ENCODE data around the gene BTBD10. TPM values are rescaled to one million over a fixed set of nuclear protein-coding genes. Genes with fewer than 3 reads are reported as not detected.

BTBD10 gene
- total and polyA plus RNA-seq, 9 donors = 21.4 to 39.5 (median 22.9) TPM

DNA sequence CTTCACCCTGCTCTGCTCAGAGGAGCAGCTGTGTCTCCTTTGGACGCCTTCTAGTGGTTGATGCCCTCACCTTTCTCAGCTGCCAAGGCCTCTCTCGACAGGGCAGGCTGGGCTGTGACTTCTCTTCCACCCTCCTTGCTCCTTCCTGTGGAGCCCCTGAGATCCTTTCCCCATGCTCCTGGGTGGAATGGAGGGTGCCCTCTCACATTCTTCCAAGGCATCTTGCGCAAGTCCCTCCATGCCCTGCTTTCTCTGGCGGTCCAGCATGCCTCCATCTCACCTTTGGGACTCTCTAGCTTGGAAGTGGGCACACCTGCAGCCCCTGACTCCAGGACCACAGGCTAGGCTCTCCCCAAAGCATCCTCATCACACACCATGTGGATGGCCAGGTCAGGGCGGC is 116.6 kb downstream of the BTBD10 start:
- Histone ChIP-seq H3K4me1 (ENCODE audit: control insufficient read depth, insufficient read depth, low read length) (no peaks in the 10 kb centered on the region), H3K4me3 (ENCODE audit: low read length) (no peak overlapping the region), H3K9me3 (replicated peaks; ENCODE audit: control insufficient read depth, low read depth, low read length) (no peaks in the 10 kb centered on the region), H3K27ac (ENCODE audit: low read length) (no peak overlapping the region), H3K36me3 (ENCODE audit: control insufficient read depth, insufficient read depth, low read length) (no peaks in the 10 kb centered on the region), H3K27me3 (ENCODE audit: control insufficient read depth, insufficient read depth, low read length) (peaks cover 2% of the 10 kb centered on the region)
- WGBS (ENCODE audit: insufficient coverage) = no CpG with 5 or more reads among the region's 5 CpGs
- no peak for DNase-seq

DNA sequence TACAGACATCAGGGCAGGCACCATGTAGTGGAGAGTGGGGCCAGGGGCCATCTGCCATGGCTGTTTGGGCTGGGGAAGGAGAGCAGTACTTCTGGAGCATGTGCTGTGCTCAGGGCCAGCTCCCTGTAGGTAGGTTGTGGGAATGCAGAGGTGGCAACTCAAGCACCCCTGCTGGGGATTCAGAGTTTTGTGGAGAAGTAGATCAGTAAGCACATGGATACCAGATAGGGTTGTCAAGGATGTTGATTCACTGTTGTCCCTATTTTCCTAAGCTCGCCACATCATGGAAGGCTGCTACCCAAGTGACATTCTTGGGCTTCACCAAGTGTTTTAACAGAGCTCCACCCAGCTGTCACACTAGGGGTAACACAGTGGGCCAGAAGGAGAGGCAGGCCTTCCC is 118.2 kb downstream of the BTBD10 start:
- WGBS (ENCODE audit: insufficient coverage) = 100% methylated on average over 1 of the region's 1 CpG
- no peak for DNase-seq
- H3K9me3 ChIP-seq (replicated peaks; ENCODE audit: control insufficient read depth, low read depth, low read length) = no peaks in the 10 kb centered on the region
- H3K36me3 ChIP-seq (ENCODE audit: control insufficient read depth, insufficient read depth, low read length) = no peaks in the 10 kb centered on the region
- H3K4me3 ChIP-seq (ENCODE audit: low read length) = no peak overlapping the region
- H3K27ac ChIP-seq (ENCODE audit: low read length) = no peak overlapping the region
- H3K4me1 ChIP-seq (ENCODE audit: control insufficient read depth, insufficient read depth, low read length) = no peaks in the 10 kb centered on the region
- peaks cover 2% of the 10 kb centered on the region for H3K27me3 ChIP-seq (ENCODE audit: control insufficient read depth, insufficient read depth, low read length)

DNA sequence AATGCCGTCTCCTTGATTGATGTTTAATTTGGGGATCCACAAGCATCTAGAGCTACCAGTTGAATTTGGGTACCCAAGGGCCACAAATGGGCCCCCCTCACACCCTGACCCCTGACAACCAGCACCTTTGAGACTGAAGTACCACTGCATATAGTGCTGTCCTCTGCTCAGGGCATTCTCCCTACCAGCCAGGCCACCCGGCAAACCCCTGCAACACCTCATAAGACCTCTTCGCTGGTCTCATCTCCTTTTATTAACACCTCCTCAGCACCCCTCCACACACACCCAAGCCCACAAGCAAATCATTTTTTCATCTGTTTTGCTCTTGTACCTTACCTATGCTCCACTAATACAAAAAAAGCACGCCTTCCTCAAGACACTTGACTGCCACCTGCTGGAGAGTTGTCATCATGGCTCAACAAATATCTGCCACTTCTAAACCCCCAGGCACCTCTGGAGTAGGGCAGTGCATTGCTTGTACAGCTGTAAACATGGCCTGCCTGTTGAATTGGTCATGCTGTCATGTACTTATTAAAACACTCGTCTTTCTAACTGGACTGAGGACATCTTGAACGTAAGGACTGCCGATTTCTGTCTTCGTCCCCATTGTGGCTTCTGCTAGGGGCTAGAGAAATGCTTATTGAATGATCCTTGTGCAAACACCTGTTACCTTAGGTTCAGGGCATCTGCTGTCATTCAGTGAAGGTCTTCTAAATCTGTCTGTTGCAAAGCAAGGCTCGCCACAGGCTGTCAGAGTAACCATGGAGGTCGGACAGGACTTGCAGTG is 118.9 kb downstream of the BTBD10 start:
- H3K27me3 ChIP-seq (ENCODE audit: control insufficient read depth, insufficient read depth, low read length) = peaks cover 2% of the 10 kb centered on the region
- H3K27ac ChIP-seq (ENCODE audit: low read length) = no peak overlapping the region
- H3K9me3 ChIP-seq (replicated peaks; ENCODE audit: control insufficient read depth, low read depth, low read length) = no peaks in the 10 kb centered on the region
- DNase-seq = peak; percentile 81
- H3K4me1 ChIP-seq (ENCODE audit: control insufficient read depth, insufficient read depth, low read length) = no peaks in the 10 kb centered on the region
- H3K36me3 ChIP-seq (ENCODE audit: control insufficient read depth, insufficient read depth, low read length) = no peaks in the 10 kb centered on the region
- 53% methylated on average over 8 of the region's 10 CpGs for WGBS (ENCODE audit: insufficient coverage)
- no peak overlapping the region for H3K4me3 ChIP-seq (ENCODE audit: low read length)

DNA sequence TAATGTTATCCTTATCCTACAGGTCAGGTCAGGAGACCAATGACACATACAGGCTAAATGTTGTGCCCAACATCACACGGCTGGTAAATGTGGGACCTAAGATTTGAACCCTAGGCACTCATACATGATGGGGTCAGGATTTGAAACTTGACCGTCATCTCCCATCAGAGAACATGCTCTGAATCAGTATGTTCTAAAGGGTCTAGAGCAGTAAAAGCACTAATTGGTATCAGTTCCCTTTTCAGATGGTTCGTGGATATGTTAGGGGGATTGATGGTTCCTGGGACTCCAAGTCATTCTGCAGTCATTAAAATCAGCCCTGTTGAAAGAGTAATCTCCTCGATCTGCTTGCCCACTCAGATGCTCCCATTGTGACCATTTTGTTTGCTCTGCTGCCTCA is 120.0 kb downstream of the BTBD10 start:
- WGBS (ENCODE audit: insufficient coverage) = 88% methylated on average over 4 of the region's 4 CpGs
- Histone ChIP-seq H3K36me3 (ENCODE audit: control insufficient read depth, insufficient read depth, low read length) (no peaks in the 10 kb centered on the region), H3K4me1 (ENCODE audit: control insufficient read depth, insufficient read depth, low read length) (peaks cover 3% of the 10 kb centered on the region), H3K9me3 (replicated peaks; ENCODE audit: control insufficient read depth, low read depth, low read length) (no peaks in the 10 kb centered on the region), H3K27me3 (ENCODE audit: control insufficient read depth, insufficient read depth, low read length) (peaks cover 2% of the 10 kb centered on the region), H3K27ac (ENCODE audit: low read length) (no peak overlapping the region), H3K4me3 (ENCODE audit: low read length) (no peak overlapping the region)
- DNase-seq = no peak

DNA sequence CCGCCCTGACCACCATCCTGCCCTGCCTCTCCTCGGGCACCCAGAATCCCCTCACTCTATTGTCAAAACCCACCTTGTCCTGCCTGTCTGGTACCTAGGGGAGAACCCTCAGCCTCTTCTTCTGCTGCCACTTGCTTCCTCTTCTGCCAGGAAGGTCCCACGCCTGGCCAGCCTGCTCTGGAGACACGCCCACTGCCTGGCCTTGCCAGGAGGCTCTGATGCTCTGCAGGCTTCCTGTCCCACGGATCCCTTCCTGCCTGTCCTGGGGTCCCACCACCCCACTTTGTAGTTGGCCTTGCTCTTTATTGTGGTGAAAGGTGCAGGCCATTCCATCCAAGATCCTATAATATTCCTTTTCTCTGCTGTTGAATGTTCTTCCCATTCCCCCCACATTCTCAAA is 122.0 kb downstream of the BTBD10 start:
- no peak for DNase-seq
- Histone ChIP-seq H3K36me3 (ENCODE audit: control insufficient read depth, insufficient read depth, low read length) (no peaks in the 10 kb centered on the region), H3K27ac (ENCODE audit: low read length) (no peak overlapping the region), H3K9me3 (replicated peaks; ENCODE audit: control insufficient read depth, low read depth, low read length) (no peaks in the 10 kb centered on the region), H3K27me3 (ENCODE audit: control insufficient read depth, insufficient read depth, low read length) (no peaks in the 10 kb centered on the region), H3K4me3 (ENCODE audit: low read length) (no peak overlapping the region), H3K4me1 (ENCODE audit: control insufficient read depth, insufficient read depth, low read length) (peaks cover 3% of the 10 kb centered on the region)
- WGBS (ENCODE audit: insufficient coverage) = 57% methylated on average over 3 of the region's 5 CpGs

DNA sequence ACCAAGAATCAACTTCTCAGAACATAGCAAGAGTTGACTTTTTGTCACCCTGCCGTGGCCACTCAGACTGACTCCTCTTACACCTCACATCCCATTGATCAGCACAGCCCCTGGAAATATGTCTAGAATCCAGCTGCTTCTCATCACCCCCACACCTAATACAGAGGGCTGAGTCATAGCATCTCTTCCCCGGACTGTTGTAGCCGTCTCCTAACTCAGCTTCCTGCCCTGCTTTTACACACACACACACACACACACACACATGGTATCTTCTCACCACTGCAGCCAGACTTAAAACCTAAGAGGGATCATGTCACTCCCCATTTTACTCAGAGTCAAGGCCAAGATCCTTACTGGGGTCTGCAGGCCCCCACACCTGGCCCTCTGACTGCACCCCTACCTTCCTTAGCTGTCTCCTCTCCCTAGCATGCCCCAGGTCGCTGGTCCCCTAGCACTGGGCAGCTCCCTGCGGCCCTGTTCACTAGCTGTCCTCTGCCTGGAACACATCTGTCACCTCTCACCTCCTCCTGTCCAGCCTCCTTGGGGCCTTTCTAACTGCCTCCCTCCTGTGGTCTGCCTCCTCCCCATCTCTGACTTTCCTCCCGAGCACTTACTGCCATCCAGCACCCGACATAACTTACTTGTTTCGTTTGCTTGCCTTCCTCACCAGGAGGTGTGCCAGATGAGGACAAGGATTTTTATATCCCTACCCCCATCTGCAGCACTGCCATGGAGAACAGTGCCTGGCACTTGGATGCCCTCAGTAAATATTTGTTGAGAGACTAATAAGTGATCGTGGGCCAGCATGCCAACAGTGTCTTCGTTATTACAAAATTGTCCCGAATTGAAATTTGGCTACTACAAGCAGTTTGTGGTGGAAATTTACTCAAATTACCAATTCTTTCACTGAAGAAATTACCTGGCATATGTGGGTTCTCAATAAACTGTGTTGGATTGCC is 123.5 kb downstream of the BTBD10 start:
- no peak for DNase-seq
- Histone ChIP-seq H3K36me3 (ENCODE audit: control insufficient read depth, insufficient read depth, low read length) (no peaks in the 10 kb centered on the region), H3K4me1 (ENCODE audit: control insufficient read depth, insufficient read depth, low read length) (peaks cover 3% of the 10 kb centered on the region), H3K27me3 (ENCODE audit: control insufficient read depth, insufficient read depth, low read length) (no peaks in the 10 kb centered on the region), H3K27ac (ENCODE audit: low read length) (no peak overlapping the region), H3K9me3 (replicated peaks; ENCODE audit: control insufficient read depth, low read depth, low read length) (no peaks in the 10 kb centered on the region), H3K4me3 (ENCODE audit: low read length) (no peak overlapping the region)
- 53% methylated on average over 8 of the region's 11 CpGs for WGBS (ENCODE audit: insufficient coverage)

DNA sequence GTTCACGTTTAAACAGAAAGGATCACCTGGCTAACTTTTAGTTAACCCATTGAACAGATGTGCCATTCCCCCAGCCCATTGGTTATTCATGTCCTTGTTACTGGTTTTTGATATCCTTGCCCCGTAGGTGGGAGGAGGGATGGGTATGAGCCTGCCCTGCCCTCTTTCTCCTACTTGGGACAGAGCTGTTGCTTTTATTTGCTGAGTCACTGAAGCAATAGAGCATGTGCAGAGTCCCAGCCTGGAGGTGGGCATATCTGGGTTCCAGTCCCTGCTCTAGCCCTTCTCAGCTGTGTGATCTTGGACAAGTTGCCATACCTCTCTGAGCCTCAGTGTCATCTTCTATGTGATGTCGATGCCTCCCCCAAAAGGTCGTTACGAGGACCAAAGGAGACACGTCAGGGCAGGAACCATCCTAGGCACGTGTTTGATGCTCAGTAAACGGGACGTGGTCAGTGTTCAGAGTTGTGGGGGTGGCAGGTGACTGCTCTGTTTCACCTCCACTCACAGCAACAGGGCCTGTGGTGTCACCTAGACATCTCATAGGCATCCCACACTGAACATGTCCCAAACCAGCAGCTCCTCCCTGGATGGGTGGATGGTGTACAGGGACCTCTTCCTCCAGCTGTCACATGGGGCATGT is 124.5 kb downstream of the BTBD10 start:
- Histone ChIP-seq H3K4me1 (ENCODE audit: control insufficient read depth, insufficient read depth, low read length) (peaks cover 3% of the 10 kb centered on the region), H3K27ac (ENCODE audit: low read length) (no peak overlapping the region), H3K27me3 (ENCODE audit: control insufficient read depth, insufficient read depth, low read length) (no peaks in the 10 kb centered on the region), H3K36me3 (ENCODE audit: control insufficient read depth, insufficient read depth, low read length) (no peaks in the 10 kb centered on the region), H3K9me3 (replicated peaks; ENCODE audit: control insufficient read depth, low read depth, low read length) (no peaks in the 10 kb centered on the region), H3K4me3 (ENCODE audit: low read length) (no peak overlapping the region)
- 85% methylated on average over 8 of the region's 9 CpGs for WGBS (ENCODE audit: insufficient coverage)
- no peak for DNase-seq

DNA sequence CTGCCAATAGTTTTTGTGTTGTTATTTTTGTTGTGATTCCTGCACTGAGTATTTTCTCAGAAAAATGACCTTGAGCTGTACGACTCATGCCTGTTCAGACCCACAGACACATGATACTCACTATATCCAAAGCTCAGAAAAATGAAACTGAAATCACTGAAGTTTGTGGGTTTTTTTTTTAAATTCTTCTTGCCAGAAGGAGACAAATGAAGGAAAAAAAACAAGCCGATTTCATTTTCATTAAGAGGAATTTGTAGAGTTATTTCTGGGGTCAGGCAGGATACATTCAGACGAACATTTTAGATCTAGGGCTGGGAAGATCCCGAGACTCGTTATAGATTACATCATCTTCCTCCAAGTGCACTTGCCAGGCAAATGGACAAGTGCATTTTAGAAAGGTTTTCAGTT is 125.0 kb downstream of the BTBD10 start:
- Histone ChIP-seq H3K27ac (ENCODE audit: low read length) (no peak overlapping the region), H3K4me1 (ENCODE audit: control insufficient read depth, insufficient read depth, low read length) (peaks cover 3% of the 10 kb centered on the region), H3K27me3 (ENCODE audit: control insufficient read depth, insufficient read depth, low read length) (no peaks in the 10 kb centered on the region), H3K36me3 (ENCODE audit: control insufficient read depth, insufficient read depth, low read length) (no peaks in the 10 kb centered on the region), H3K4me3 (ENCODE audit: low read length) (no peak overlapping the region), H3K9me3 (replicated peaks; ENCODE audit: control insufficient read depth, low read depth, low read length) (no peaks in the 10 kb centered on the region)
- WGBS (ENCODE audit: insufficient coverage) = 0% methylated on average over 2 of the region's 5 CpGs
- peak; percentile 59 for DNase-seq

Measured in muscle of leg (tissue), 11 donors.